Endothelial cell (in vitro differentiated cells): ENCODE measurements around the gene TTLL9. TPM values are rescaled to one million over a fixed set of nuclear protein-coding genes. Genes with fewer than 3 reads are reported as not detected.

Experiments used
- DNase-seq: peaks from one replicate; pipeline ENCODE4 v3.0.0; 2021; ENCODE audit warnings: low spot score
- H3K27ac Mint-ChIP-seq: one replicate; pipeline ENCODE4 v1.8.0; 2021; ENCODE audit warnings: mixed read lengths, inconsistent platforms; ENCODE audit not compliant: unreplicated experiment
- H3K27me3 Mint-ChIP-seq: one replicate; pipeline ENCODE4 v1.8.0; 2021; ENCODE audit warnings: mild to moderate bottlenecking, moderate library complexity, mixed read lengths, inconsistent platforms; ENCODE audit not compliant: unreplicated experiment
- H3K36me3 Mint-ChIP-seq: one replicate; pipeline ENCODE4 v1.8.0; 2021; ENCODE audit warnings: mild to moderate bottlenecking, low read depth, mixed read lengths, inconsistent platforms; ENCODE audit not compliant: unreplicated experiment
- H3K4me1 Mint-ChIP-seq: one replicate; pipeline ENCODE4 v1.8.0; 2021; ENCODE audit warnings: mild to moderate bottlenecking, mixed read lengths, inconsistent platforms; ENCODE audit not compliant: unreplicated experiment
- H3K4me3 Mint-ChIP-seq: one replicate; pipeline ENCODE4 v1.8.0; 2021; ENCODE audit warnings: mild to moderate bottlenecking, mixed read lengths, inconsistent platforms; ENCODE audit not compliant: unreplicated experiment
- H3K9me3 Mint-ChIP-seq: one replicate; pipeline ENCODE4 v1.8.0; 2021; ENCODE audit warnings: mixed read lengths, inconsistent platforms; ENCODE audit not compliant: unreplicated experiment
- total RNA-seq: library from RNA; stranded (reverse); fragmentation: NEBNext Ultra II Directional; extraction: Animal tissue kit (Norgen Biotek cat#: 25700); gene quantifications from one replicate; pipeline ENCODE4 v1.2.1, GENCODE V29; 2021; ENCODE audit not compliant: unreplicated experiment
- TF ChIP-seq, protein P1 (sequence below): fragments of 200-600 bp; sonication (generic); IDR thresholded peaks from one replicate; pipeline ENCODE4 v1.5.0; 2021; ENCODE audit warnings: antibody characterized with exemption; ENCODE audit not compliant: unreplicated experiment

TTLL9 gene
- total RNA-seq, 1 donor from 2014 or later: 0.46 TPM

DNA sequence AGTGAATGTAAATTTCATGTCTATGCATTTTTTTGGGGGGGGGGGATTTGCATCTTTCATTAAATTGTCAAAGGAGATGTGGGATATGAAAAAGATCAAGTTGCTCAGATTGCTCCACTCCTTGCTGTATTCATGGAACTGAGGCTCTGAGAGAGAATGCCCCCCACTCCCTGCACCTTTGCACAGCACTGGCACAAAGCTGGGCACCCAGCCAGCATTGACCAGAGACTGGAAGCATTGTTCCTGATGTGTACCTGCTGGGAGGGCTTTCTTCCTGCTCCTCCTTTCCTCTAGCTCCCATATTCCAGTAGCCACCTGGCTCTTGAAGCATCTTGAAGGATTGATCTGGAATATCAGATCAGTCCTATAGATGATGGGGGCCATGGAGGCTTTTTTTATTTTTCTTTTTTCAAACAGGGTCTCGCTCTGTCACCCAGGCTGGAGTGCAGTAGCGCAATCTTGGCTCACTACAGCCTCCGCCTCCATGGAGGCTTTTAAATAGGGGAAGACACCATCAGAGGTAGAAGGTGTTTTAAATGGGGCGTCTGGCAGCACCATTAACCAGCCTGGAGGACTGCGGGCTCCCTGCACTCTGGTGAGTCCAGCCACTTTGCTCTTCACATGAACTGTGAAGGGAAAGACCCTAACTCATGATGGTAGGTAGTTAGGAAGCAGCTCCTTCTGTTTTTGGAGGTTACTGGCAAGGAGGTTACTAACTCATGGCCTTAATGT is 11.0 kb upstream of the TTLL9 start:
- Mint-ChIP-seq H3K4me1 (peaks cover 8% of the 10 kb centered on the region), H3K36me3 (peaks cover 4% of the 10 kb centered on the region), H3K27me3 (peaks cover 16% of the 10 kb centered on the region), H3K9me3 (no peaks in the 10 kb centered on the region), H3K4me3 (no peak overlapping the region), H3K27ac (no peak overlapping the region)
- no peak for DNase-seq
- TF ChIP-seq, protein P1, sequence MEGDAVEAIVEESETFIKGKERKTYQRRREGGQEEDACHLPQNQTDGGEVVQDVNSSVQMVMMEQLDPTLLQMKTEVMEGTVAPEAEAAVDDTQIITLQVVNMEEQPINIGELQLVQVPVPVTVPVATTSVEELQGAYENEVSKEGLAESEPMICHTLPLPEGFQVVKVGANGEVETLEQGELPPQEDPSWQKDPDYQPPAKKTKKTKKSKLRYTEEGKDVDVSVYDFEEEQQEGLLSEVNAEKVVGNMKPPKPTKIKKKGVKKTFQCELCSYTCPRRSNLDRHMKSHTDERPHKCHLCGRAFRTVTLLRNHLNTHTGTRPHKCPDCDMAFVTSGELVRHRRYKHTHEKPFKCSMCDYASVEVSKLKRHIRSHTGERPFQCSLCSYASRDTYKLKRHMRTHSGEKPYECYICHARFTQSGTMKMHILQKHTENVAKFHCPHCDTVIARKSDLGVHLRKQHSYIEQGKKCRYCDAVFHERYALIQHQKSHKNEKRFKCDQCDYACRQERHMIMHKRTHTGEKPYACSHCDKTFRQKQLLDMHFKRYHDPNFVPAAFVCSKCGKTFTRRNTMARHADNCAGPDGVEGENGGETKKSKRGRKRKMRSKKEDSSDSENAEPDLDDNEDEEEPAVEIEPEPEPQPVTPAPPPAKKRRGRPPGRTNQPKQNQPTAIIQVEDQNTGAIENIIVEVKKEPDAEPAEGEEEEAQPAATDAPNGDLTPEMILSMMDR: no peak

DNA sequence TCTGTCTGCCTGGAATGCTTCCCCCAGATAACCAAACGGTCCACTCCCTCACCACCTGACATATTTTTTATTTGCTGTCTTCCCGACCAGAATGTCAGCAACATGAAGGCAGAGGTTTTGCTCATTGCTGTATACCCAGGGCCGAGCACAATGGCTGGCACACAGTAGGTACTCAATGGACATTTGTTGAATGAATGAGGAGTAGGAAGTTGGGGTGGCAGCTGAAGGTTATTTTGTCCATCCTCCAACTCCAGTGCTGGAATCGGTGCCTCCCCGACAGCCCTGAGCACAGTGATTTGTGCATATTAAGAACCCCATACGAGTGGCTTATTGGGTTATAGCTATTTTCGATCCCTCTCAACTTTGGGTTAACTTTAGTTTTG is 10.4 kb upstream of the TTLL9 start:
- Mint-ChIP-seq H3K9me3 (no peaks in the 10 kb centered on the region), H3K4me3 (no peak overlapping the region), H3K4me1 (peaks cover 8% of the 10 kb centered on the region), H3K36me3 (peaks cover 4% of the 10 kb centered on the region), H3K27me3 (peaks cover 16% of the 10 kb centered on the region), H3K27ac (no peak overlapping the region)
- DNase-seq: no peak
- TF ChIP-seq, protein P1: no peak

DNA sequence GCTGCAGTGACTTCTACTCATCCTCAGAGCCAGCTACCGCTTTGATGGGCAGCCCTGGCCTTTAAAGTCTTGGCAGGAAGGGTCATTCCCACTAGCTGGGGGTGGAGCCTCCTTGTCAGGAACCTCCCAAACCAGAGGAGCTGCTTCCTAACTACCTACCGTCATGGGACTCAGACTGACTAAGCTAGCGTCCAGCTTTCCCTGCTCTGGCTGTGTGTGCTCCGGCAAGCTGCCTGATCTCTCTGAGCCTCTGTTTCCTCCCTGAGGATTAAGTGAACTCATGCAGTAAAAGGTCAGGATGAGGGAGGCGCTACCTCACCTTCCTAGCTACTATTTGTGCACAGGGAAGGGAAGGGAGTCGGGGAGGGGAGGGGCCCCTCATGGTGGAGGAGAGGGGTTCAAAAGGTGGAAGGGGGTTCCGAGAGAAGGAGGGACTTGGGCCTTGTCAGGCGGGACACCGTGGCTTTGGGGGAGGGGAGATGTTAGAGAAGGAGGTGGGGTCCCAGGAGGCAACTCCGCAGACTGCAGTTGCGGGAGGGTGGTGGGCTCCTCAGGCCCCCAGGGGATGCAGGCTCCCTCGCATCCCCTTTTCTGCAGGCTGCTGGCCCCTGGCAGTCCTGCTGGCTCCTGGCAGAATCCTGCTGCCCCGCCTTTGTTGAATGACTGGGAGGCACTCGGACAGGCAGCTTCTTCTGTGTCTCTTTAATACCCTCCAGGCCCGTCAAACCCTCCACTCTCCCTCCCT is 9.9 kb upstream of the TTLL9 start:
- peaks cover 4% of the 10 kb centered on the region for H3K36me3 Mint-ChIP-seq
- H3K27me3 Mint-ChIP-seq: peaks cover 16% of the 10 kb centered on the region
- TF ChIP-seq, protein P1: no peak
- H3K4me3 Mint-ChIP-seq: peak overlapping the region; percentile 51
- H3K27ac Mint-ChIP-seq: no peak overlapping the region
- DNase-seq: no peak
- H3K4me1 Mint-ChIP-seq: peaks cover 8% of the 10 kb centered on the region
- H3K9me3 Mint-ChIP-seq: no peaks in the 10 kb centered on the region

DNA sequence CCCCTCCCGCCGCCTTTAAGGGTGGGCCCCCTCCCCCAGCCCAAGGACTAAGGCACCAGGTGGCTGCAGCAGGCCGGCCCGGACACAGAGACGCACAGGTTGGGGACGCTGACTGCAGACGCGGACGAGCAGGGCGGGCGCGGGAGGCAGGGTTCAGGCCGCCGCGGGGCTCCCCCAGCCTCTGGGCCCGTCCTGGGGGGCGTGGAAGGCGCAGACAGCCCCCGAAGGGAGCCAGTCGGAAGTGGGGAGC is 9.4 kb upstream of the TTLL9 start:
- H3K27me3 Mint-ChIP-seq: peaks cover 18% of the 10 kb centered on the region
- no peak for DNase-seq
- TF ChIP-seq, protein P1: no peak
- no peak overlapping the region for H3K27ac Mint-ChIP-seq
- peaks cover 4% of the 10 kb centered on the region for H3K36me3 Mint-ChIP-seq
- H3K4me1 Mint-ChIP-seq: peaks cover 8% of the 10 kb centered on the region
- H3K4me3 Mint-ChIP-seq: peak overlapping the region; percentile 51
- H3K9me3 Mint-ChIP-seq: no peaks in the 10 kb centered on the region
